GM12878 (cell line): ENCODE data around the gene PTMA. TPM values are rescaled to one million over a fixed set of nuclear protein-coding genes. Genes with fewer than 3 reads are reported as not detected.

ENCODE experiments used
- BMI1 ChIP-seq: fragments of 450-650 bp; IDR thresholded peaks from 2 replicates; pipeline ENCODE4 v1.6.1; 2016; ENCODE audit warnings: mild to moderate bottlenecking, moderate library complexity, borderline replicate concordance
- CBFB ChIP-seq: IDR thresholded peaks from 2 replicates; pipeline ENCODE4 v1.6.1; 2016; ENCODE audit warnings: antibody characterized with exemption, low read depth
- CHD2 ChIP-seq: IDR thresholded peaks from 2 replicates; pipeline ENCODE4 v1.6.1; 2011; ENCODE audit warnings: low read depth, low read length, improper control_type of control experiment, borderline replicate concordance
- EED ChIP-seq: sonication (generic); IDR thresholded peaks from 2 replicates; pipeline ENCODE4 v1.6.1; 2016; ENCODE audit warnings: antibody characterized with exemption, low read depth
- HDAC6 ChIP-seq: fragments of 200-600 bp; sonication (generic); IDR thresholded peaks from one replicate; pipeline ENCODE4 v1.8.0; 2017; ENCODE audit warnings: antibody characterized with exemption; ENCODE audit not compliant: unreplicated experiment
- IRF4 ChIP-seq: IDR thresholded peaks from 2 replicates; pipeline ENCODE4 v1.6.1; 2011; ENCODE audit warnings: low read depth, low read length
- KAT2A ChIP-seq: conservative IDR thresholded peaks from 2 replicates; pipeline ENCODE4 v1.6.1; 2011; ENCODE audit warnings: low read depth, low read length; ENCODE audit not compliant: control insufficient read depth
- LARP7 ChIP-seq: fragments of 450-650 bp; IDR thresholded peaks from 2 replicates; pipeline ENCODE4 v1.6.1; 2017; ENCODE audit warnings: mild to moderate bottlenecking
- PRDM15 ChIP-seq: fragments of 450-650 bp; formaldehyde crosslinking; IDR thresholded peaks from 2 replicates; pipeline ENCODE4 v1.4.0; 2020; ENCODE audit warnings: mild to moderate bottlenecking, moderate library complexity
- RAD51 ChIP-seq: fragments of 450-650 bp; IDR thresholded peaks from 2 replicates; pipeline ENCODE4 v1.6.1; 2016; ENCODE audit warnings: moderate library complexity, mild to moderate bottlenecking, inconsistent platforms
- SIX5 ChIP-seq: IDR thresholded peaks from 2 replicates; pipeline ENCODE4 v1.6.1; 2011; ENCODE audit warnings: mild to moderate bottlenecking, low read depth, low read length, moderate library complexity; ENCODE audit not compliant: severe bottlenecking
- SMC3 ChIP-seq: IDR thresholded peaks from 2 replicates; pipeline ENCODE4 v1.6.1; 2011; ENCODE audit warnings: low read length, improper control_type of control experiment, borderline replicate concordance
- SPI1 ChIP-seq: IDR thresholded peaks from 2 replicates; pipeline ENCODE4 v1.6.1; 2011; ENCODE audit warnings: low read depth, mild to moderate bottlenecking, low read length, moderate library complexity, borderline replicate concordance; ENCODE audit not compliant: insufficient read depth
- ZSCAN29 ChIP-seq: fragments of 450-650 bp; IDR thresholded peaks from 2 replicates; pipeline ENCODE4 v1.6.1; 2017; ENCODE audit warnings: mild to moderate bottlenecking, moderate library complexity
- polyA plus RNA-seq, 11 experiments: library from polyadenylated mRNA; depleted of rRNA in 4 of 11; unstranded in 6 of 11; stranded (reverse) in 5 of 11; fragments of >200 nt; fragmentation: Nextera tagmentation in 4 of 11; fragmentation: Illumina TruSeq in 1 of 11; extraction: Ambion mirVana in 4 of 11; extraction: Trizol in 1 of 11; gene quantifications; 1 replicate in 1 of 11; 2 replicates in 10 of 11; pipeline versions ENCODE4 v1.2.1 to v1.2.3, GENCODE V29; 2011 to 2016; ENCODE audit warnings: inconsistent platforms in 2 of 11, missing spikeins in 2 of 11, low read depth in 1 of 11
- total RNA-seq, 4 experiments: library from RNA; depleted of rRNA in 3 of 4; stranded (reverse); fragments of >200 nt in 3 of 4; fragmentation: Illumina TruSeq in 1 of 4; extraction: Trizol in 1 of 4; gene quantifications; 2 replicates each; pipeline versions ENCODE4 v1.2.1 to v1.2.3, GENCODE V29; 2013 to 2021

Gene PTMA
- total and polyA plus RNA-seq, 10 of the 15 experiments (the other 5 are each of a cell fraction or from before 2014, with no cell fraction given) = 1,144 to 5,018 (median 3,464) TPM

GRCh38 chr2:231687133-231687852, 21.0 kb upstream of the PTMA start (continued):
- no peak for TF ChIP-seq IRF4
- TF ChIP-seq SMC3 = peak; percentile 82
- TF ChIP-seq CBFB = no peak
- no peak for TF ChIP-seq KAT2A
- peak; percentile 87 for TF ChIP-seq SPI1
- TF ChIP-seq HDAC6 = no peak
- TF ChIP-seq LARP7 = 0 out of 2 replicates have a peak, but pooled peaks have one; percentile 39
- peak; percentile 34; the same call in 1 of the 2 replicates for TF ChIP-seq EED
- no peak for TF ChIP-seq SIX5
- TF ChIP-seq CHD2 = 0 out of 2 replicates have a peak, but pooled peaks have one; percentile 15
- TF ChIP-seq PRDM15 (CRISPR knock-in tag) = no peak
- peak; percentile 82 for TF ChIP-seq RAD51
- TF ChIP-seq ZSCAN29 = no peak
- no peak for TF ChIP-seq BMI1
